DMS114 treated with DMSO at 0.1 percent for 48 hours (cell line): ENCODE measurements around the gene TRAM2.

Experiments
- DNase-seq: peaks from one replicate; lab custom pipeline; 2025; ENCODE audit not compliant: unreplicated experiment; lab: John Stamatoyannopoulos, UW

The TRAM2 gene

GRCh38 chr6:52577022-52577777 lies at the start of gene TRAM2:
Gene TRAM2, minus strand, starts transcription at chr6:52577060. Its CDS starts 145 bp downstream, at chr6:52576915.
- peak; percentile 55 for DNase-seq

GRCh38 chr6:52622810-52623209 lies 46.0 kb upstream of the TRAM2 start:
- no peak for DNase-seq

GRCh38 chr6:52621631-52622030 lies 44.8 kb upstream of the TRAM2 start:
- DNase-seq = no peak

- no peak for DNase-seq
Measured at GRCh38 chr6:52620906-52621190, 44.0 kb upstream of the TRAM2 start.

GRCh38 chr6:52620055-52620905 lies 43.4 kb upstream of the TRAM2 start:
- DNase-seq = no peak

GRCh38 chr6:52617087-52617486 lies 40.2 kb upstream of the TRAM2 start:
- no peak for DNase-seq

- no peak for DNase-seq
Measured at GRCh38 chr6:52616059-52616690, 39.3 kb upstream of the TRAM2 start.

GRCh38 chr6:52612336-52613054 lies 35.6 kb upstream of the TRAM2 start:
- DNase-seq = no peak

- DNase-seq = no peak
Measured at GRCh38 chr6:52611833-52612232, 35.0 kb upstream of the TRAM2 start.

- DNase-seq = no peak
Measured at GRCh38 chr6:52610745-52611355, 34.0 kb upstream of the TRAM2 start.

- DNase-seq = no peak
Measured at GRCh38 chr6:52610011-52610410, 33.2 kb upstream of the TRAM2 start.

- DNase-seq = no peak
Measured at GRCh38 chr6:52605610-52606185, 28.8 kb upstream of the TRAM2 start.

GRCh38 chr6:52603000-52603795 lies 26.3 kb upstream of the TRAM2 start:
- no peak for DNase-seq

- DNase-seq = no peak
Measured at GRCh38 chr6:52598824-52599190, 21.9 kb upstream of the TRAM2 start.

GRCh38 chr6:52598123-52598823 lies 21.4 kb upstream of the TRAM2 start:
- DNase-seq = peak; percentile 79

GRCh38 chr6:52597738-52598122 lies 20.9 kb upstream of the TRAM2 start:
- no peak for DNase-seq

- DNase-seq = no peak
Measured at GRCh38 chr6:52596371-52597028, 19.6 kb upstream of the TRAM2 start.

GRCh38 chr6:52595796-52596130 lies 18.9 kb upstream of the TRAM2 start:
- DNase-seq = no peak
